Kidney (tissue), 14 donors: ENCODE measurements around the gene TMEM269. TPM values are rescaled to one million over a fixed set of nuclear protein-coding genes. Genes with fewer than 3 reads are reported as not detected.

Source experiments
- DNase-seq, 5 donors: peaks; one replicate each; pipeline ENCODE4 v3.0.0-alpha.2; 2013 to 2020
- FAIRE-seq: peaks from 2 replicates; lab custom pipeline; 2012; peaks lifted over from hg19 to GRCh38; lab: Jason Lieb, UNC
- H3K27ac ChIP-seq, 2 donors: one replicate each; pipeline ENCODE4 v1.7.0; 2013; ENCODE audit warnings: low read depth in 2 of 2, low read length in 2 of 2, inconsistent platforms in 1 of 2
- H3K27me3 ChIP-seq: one replicate; pipeline ENCODE4 v1.7.1; 2013; ENCODE audit warnings: low read length, inconsistent platforms; ENCODE audit not compliant: control insufficient read depth, insufficient read depth
- H3K36me3 ChIP-seq, 3 donors: one replicate each; pipeline versions ENCODE4 v1.7.0 to v1.7.1; 2013; ENCODE audit warnings: low read length in 3 of 3, control low read depth in 1 of 3, inconsistent platforms in 1 of 3; ENCODE audit not compliant: insufficient read depth in 3 of 3, control insufficient read depth in 2 of 3
- H3K4me1 ChIP-seq, 3 donors: one replicate each; pipeline versions ENCODE4 v1.7.0 to v1.7.1; 2013; ENCODE audit warnings: low read length in 3 of 3, inconsistent platforms in 1 of 3, low read depth in 1 of 3; ENCODE audit not compliant: control insufficient read depth in 2 of 3, insufficient read depth in 2 of 3
- H3K4me3 ChIP-seq, 3 donors: one replicate each; pipeline versions ENCODE4 v1.7.0 to v1.8.1; 2013; ENCODE audit warnings: low read length in 3 of 3, control low read depth in 1 of 3, inconsistent platforms in 1 of 3
- H3K9ac ChIP-seq, 3 donors: one replicate each; pipeline versions ENCODE4 v1.7.0 to v1.7.1; 2013; ENCODE audit warnings: low read length in 3 of 3, control low read depth in 1 of 3, inconsistent platforms in 1 of 3
- H3K9me3 ChIP-seq, 3 donors: one replicate each; pipeline versions ENCODE4 v1.7.0 to v1.7.1; 2013; ENCODE audit warnings: low read length in 3 of 3, control low read depth in 1 of 3, inconsistent platforms in 1 of 3; ENCODE audit not compliant: control insufficient read depth in 2 of 3, insufficient read depth in 1 of 3
- intact Hi-C: fragments of 100-400 bp; cut with DNase I; formaldehyde crosslinking; loops from one replicate; pipeline ENCODE4 v1.11.1; 2022
- polyA plus RNA-seq: library from polyadenylated mRNA; stranded (reverse); fragments of 350-450 nt; fragmentation: Illumina TruSeq; extraction: RNeasy Lipid Tissue Mini Kit (QIAGEN cat#74804); gene quantifications from one replicate; pipeline ENCODE4 v1.2.3, GENCODE V29; 2014; ENCODE audit warnings: low read depth, low replicate concordance; ENCODE audit not compliant: insufficient read depth
- total RNA-seq: library from RNA; stranded (reverse); fragmentation: NEBNext Ultra II Directional; extraction: Animal tissue kit (Norgen Biotek cat#: 25700); gene quantifications from one replicate; pipeline ENCODE4 v1.2.1, GENCODE V29; 2021
- TF ChIP-seq, protein P1 (sequence below): IDR thresholded peaks from 3 replicates; pipeline ENCODE4 v1.5.1; 2012; ENCODE audit warnings: mild to moderate bottlenecking, moderate library complexity, borderline replicate concordance; ENCODE audit not compliant: insufficient read depth; ENCODE audit errors: extremely low read depth
- donor health status: control.
- donor health status: control.
- donor health status: control.
- donor health status: control.
- donor health status: control.
- donor health status: DM: yes; HTN: yes; CAD: no.
- donor health status: Normal renal cell carcinoma (clear cell type).

TMEM269 gene
- total and polyA plus RNA-seq, 2 donors from 2014 or later: 0.22 TPM; not detected in 1

DNA sequence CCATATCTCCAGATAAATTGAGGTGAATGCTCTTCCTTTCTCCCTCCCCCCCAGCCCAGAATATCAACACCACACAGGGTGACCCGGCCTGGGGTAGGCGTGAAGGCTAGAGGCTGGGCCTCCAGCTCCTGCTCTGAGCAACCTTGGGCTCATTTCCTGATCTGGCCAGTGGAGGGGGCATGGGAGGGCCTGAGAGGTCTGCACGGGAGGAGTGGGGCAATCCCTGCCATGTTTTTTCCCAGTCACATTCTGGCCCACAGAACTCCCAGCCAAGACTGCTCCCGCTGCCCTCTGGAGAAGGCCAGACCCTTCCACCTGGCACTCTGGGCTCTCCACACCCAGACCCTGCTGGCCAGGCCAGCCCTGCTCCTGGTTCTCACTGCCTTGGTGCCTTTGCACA lies 48.6 kb upstream of the TMEM269 start:
- Histone ChIP-seq H3K4me3 (no peak overlapping the region), H3K4me1 (peaks cover 0 to 6% (median 3%) of the 10 kb centered on the region in 3 donors), H3K27ac (no peak overlapping the region), H3K9me3 (no peaks in the 10 kb centered on the region), H3K9ac (no peak overlapping the region), H3K27me3 (no peaks in the 10 kb centered on the region), H3K36me3 (peaks cover 0 to 3% (median 0%) of the 10 kb centered on the region in 3 donors)
- intact Hi-C loops: no loop called here
- DNase-seq (no peak), FAIRE-seq (no peak)
- TF ChIP-seq, protein P1, sequence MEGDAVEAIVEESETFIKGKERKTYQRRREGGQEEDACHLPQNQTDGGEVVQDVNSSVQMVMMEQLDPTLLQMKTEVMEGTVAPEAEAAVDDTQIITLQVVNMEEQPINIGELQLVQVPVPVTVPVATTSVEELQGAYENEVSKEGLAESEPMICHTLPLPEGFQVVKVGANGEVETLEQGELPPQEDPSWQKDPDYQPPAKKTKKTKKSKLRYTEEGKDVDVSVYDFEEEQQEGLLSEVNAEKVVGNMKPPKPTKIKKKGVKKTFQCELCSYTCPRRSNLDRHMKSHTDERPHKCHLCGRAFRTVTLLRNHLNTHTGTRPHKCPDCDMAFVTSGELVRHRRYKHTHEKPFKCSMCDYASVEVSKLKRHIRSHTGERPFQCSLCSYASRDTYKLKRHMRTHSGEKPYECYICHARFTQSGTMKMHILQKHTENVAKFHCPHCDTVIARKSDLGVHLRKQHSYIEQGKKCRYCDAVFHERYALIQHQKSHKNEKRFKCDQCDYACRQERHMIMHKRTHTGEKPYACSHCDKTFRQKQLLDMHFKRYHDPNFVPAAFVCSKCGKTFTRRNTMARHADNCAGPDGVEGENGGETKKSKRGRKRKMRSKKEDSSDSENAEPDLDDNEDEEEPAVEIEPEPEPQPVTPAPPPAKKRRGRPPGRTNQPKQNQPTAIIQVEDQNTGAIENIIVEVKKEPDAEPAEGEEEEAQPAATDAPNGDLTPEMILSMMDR: no peak

DNA sequence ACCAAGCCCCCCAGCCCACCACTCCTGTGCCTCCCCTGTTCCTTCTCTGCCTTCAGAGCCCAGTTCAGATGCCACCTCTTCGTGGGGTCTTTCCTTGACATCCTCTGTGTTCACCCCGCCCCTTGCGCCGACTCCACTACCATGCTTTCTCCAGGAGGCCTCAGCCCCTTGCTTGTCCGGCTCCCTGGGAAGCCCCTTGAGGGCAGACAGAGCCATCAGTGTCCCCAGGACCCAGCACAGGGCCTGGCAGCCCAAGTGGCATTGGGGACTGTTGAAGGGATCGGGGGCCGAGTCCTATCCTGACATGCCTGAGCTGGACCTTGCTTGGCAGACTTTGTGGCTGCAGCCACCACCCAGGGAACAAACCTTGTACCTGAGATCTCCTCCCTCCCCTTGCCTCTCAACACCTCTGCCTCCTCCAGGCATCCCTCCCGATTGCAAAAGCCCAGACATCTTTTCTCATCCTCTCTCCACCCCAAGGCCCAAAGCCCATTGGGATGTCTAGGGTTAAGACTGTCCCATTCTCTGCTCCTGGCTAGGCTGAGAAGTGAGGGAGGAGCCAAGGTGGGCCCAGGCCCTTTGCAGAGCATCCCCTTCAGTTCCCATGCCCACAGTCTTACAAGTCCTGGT lies 48.1 kb upstream of the TMEM269 start:
- FAIRE-seq (no peak), DNase-seq (peak in 1 of 5 donors; percentile 7)
- intact Hi-C loops: no loop called here

GRCh38 chr1:42737257-42737656 lies 47.5 kb upstream of the TMEM269 start:
- no peaks in the 10 kb centered on the region for H3K27me3 ChIP-seq
- intact Hi-C loops: no loop called here
- TF ChIP-seq, protein P1: no peak
- H3K27ac ChIP-seq: no peak overlapping the region
- peaks cover 0 to 3% (median 0%) of the 10 kb centered on the region in 3 donors for H3K36me3 ChIP-seq
- H3K4me1 ChIP-seq: peaks cover 0 to 6% (median 3%) of the 10 kb centered on the region in 3 donors
- H3K9ac ChIP-seq: no peak overlapping the region
- no peaks in the 10 kb centered on the region for H3K9me3 ChIP-seq
- peak in 1 of 5 donors; percentile 81 for DNase-seq
- no peak for FAIRE-seq
- H3K4me3 ChIP-seq: no peak overlapping the region

More for the DNA sequence above, 48.1 kb upstream of the TMEM269 start:
- peaks cover 0 to 6% (median 3%) of the 10 kb centered on the region in 3 donors for H3K4me1 ChIP-seq
- no peaks in the 10 kb centered on the region for H3K9me3 ChIP-seq
- H3K4me3 ChIP-seq: no peak overlapping the region
- peaks cover 0 to 3% (median 0%) of the 10 kb centered on the region in 3 donors for H3K36me3 ChIP-seq
- H3K27me3 ChIP-seq: no peaks in the 10 kb centered on the region
- TF ChIP-seq, protein P1: no peak
- H3K27ac ChIP-seq: no peak overlapping the region
- H3K9ac ChIP-seq: no peak overlapping the region
